CD4-positive, alpha-beta T cell treated with Interleukin-17A for 1 hour (primary cell): ENCODE data around the gene MAPKBP1.

Experiments used
- DNase-seq: peaks from one replicate; pipeline ENCODE4 v3.0.0-alpha.2; 2020

MAPKBP1 gene

DNA sequence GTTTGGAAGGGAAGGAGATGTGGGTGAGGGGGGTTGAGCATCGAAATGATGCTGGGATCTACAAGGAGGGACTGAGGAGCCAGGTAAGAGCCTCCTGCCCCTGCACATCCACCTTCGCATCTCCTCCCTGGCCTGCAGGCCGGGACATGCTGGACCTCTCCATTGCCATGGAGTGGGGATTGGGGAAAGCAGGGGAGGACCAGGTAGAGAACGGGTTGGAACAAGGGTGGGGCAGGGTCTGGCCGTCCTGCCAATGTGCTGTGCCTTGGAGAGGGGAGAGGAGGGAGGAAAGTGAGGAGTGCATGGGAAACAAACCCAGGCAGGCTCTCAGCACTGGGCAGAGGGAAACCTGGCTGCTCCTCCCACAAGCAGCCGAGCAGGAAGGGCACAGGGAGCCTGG lies 74.9 kb downstream of the MAPKBP1 start:
- DNase-seq = no peak

DNA sequence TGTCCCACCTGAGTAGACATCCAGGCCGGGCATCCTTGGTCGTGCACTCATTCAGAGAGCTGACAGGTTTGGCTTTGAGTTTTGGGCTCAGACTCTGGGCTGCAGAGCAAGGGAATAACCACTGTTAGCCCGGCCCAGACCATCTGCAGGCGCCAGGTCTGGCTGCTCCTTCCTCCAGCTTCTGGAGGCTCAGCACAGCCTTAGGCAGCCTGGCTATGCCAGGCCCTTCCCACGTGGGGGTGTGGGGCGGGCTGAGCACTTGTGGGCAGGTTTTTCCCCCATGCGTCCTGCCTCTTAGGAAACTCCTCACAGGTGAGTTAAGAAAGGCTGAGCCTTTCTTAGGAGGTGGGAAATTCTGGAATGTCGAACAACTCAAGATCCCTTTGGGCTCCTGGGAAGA lies 75.6 kb downstream of the MAPKBP1 start:
- no peak for DNase-seq

- DNase-seq = no peak
These were observed 76.3 kb downstream of the MAPKBP1 start for GRCh38 chr15:41850482-41851166.

GRCh38 chr15:41851167-41851523 lies 76.9 kb downstream of the MAPKBP1 start:
- DNase-seq = no peak

GRCh38 chr15:41851755-41852370 lies 77.6 kb downstream of the MAPKBP1 start:
- no peak for DNase-seq

GRCh38 chr15:41852736-41853590 lies 78.7 kb downstream of the MAPKBP1 start:
- no peak for DNase-seq

- DNase-seq = no peak
These were observed 79.5 kb downstream of the MAPKBP1 start for GRCh38 chr15:41853831-41854230.

GRCh38 chr15:41854443-41854842 lies 80.2 kb downstream of the MAPKBP1 start:
- DNase-seq = no peak

- no peak for DNase-seq
These were observed 81.1 kb downstream of the MAPKBP1 start for GRCh38 chr15:41855261-41855961.

DNA sequence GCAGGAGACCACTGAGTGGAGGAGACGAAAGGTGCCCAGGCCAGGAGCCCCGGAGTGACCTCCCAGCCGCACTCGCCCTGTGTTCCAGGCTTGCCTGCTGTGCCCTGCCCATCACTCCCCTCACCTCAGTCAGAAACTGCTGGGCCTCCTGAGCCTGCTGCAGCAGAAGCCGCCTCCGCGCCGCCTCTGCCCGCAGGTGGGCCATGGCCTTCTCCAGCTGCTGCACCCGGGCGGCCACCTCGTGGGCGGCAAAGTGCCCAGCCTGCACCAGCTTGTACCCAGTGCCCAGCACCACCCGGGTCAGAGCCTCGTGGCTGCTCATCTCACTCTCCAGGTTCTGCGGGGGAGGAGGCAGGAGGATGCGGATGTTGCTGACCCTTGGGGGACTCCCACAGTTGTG lies 82.0 kb downstream of the MAPKBP1 start:
- no peak for DNase-seq

DNA sequence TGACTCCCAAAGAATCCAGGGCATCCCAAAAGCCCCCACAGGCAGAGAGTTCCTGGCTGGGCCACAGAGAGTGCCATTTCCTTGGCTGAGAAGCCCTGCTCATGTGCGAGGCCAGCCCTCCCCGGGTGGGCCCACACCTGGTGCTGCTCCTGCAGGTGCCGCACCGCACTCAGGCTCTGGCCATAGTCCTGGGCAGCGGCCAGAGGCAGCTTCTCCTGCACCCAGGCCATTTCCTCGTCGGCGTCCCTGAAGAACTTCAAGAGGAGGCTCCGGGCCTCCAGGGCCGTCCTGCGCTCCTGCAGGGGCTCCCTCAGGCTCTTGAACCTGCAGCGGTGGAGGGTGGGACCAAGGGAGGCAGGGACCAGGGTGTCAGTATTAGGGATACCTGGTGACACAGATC lies 82.4 kb downstream of the MAPKBP1 start:
- no peak for DNase-seq

- no peak for DNase-seq
These were observed 83.0 kb downstream of the MAPKBP1 start for GRCh38 chr15:41857316-41857715.

DNA sequence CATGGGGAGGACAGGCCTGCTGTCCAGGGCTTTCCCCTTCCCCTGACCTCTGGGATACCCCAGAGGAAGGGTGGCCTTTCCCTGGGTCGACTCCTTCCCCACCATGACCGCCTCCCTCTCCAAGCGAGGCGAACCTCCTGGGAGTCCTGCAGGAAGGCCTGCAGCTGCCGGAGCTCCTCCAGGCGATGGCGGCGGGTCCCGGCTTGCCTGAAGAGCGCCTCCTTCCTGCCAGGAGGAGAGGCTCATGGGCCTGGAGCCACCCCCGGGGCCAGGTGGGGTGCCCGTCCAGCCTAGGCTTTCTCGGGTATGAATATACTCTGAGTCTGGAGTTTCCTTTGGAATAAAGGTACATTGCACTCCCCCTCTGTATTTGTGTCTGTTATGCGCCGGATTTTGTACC lies 84.5 kb downstream of the MAPKBP1 start:
- no peak for DNase-seq

GRCh38 chr15:41860049-41860828 lies 86.0 kb downstream of the MAPKBP1 start:
- DNase-seq = no peak

DNA sequence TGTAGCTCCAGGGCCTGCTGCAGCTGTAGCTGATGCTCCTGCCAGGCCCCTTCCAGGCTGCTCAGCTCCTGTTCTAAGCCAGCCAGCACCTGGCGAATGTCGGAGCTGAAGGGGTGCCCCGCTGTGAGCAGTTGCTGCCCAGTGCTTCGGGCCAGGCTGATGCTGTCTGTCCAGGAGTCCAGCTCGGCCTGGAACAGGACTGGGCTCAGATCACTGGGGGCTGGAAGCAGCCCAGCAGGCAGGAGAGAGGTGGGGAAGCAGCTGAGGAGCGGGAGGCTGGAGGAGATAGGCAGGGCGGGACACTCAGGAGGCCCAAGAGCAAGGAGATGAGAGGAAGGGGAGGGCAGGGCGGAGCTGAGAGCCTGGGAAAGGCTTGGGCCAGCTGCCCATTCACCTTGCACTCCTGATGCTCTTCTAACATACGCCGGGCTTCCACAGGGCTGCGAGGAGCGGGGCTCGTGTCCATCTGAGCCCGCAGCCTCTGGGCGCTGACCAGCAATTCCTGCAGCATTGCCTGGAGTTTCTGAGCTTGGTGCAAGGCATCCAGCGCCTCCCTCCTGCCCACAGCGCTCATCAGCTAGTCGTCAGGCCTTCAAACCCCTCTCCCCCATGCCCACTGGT lies 87.6 kb downstream of the MAPKBP1 start:
- DNase-seq = no peak

DNA sequence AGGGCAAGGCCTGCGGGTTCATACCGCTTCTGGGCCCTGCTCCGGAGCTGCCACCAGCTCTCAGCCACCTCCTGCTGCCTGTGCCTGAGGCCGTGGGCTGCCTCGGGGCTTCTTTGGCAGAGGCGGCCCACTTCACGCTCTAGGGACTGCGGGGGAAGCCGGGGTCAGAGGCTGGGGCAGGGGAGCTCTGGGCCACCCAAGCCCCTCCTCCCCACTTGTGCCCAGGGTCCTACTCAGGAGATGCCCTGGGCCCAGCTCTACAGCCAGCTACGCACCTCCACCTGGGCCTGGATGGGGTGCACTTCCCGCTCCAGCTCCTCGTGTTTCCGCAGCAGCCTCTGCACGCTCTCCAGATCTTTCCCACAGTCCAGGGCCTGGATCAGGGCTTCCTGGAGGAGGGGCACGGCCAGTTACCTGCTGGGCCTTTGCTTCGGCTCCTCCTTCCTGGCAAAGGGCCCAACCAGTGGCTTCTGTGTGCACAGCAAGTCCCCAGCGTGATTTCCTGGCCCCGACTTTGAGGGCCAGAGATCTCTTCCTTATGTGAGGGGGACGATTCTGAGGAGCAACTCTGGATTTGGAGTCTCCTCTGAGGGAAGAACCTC lies 88.3 kb downstream of the MAPKBP1 start:
- no peak for DNase-seq

DNA sequence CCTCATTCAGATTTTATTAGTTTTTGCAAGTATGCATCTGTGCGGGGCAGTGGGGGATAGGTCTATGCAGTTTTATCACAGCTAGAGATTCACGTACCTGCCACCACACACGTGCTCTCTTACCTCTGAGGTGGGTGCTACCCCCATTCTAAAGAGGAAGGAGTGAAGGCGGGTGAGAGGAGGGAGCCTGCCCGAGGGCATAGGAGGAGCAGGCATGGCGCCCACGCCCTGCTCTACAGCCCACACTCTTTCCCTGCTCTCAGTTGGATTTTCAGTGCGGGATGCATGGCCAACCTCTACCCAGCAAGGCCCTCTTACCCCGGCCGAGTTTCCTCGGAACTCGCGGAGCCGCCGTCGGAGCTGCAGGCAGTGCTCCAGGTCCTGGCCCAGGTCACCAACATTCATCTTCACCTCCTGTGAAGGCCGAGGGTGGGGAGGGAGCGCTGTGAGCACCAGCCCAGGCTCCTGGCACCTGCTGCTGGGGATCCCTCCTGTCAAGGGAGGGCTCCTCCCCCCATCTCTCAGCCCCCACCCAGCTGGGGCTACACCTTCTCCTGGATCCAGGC lies 91.3 kb downstream of the MAPKBP1 start:
- DNase-seq = no peak

DNA sequence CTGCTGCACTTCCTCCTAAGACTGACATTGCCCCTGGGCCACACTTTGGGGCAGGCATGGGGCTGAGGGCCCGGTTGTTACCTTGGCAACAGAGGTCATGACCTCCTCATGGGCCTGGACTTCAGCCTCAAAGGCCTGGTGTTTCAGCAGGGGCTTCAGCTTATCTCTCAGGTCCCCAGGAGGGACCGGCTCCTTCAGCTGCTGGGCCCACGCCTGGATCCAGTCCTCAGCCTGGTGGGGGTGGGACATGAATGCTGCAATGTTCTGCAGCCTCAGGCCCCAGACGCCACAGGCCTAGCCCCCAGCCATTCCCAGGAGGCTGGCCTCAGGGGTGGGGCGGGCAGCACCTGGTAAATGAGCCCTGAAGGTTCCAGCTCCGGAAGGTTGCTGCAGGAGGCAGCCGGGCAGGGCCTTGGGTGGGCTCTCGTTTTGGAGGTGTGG lies 92.0 kb downstream of the MAPKBP1 start:
- DNase-seq = no peak

DNA sequence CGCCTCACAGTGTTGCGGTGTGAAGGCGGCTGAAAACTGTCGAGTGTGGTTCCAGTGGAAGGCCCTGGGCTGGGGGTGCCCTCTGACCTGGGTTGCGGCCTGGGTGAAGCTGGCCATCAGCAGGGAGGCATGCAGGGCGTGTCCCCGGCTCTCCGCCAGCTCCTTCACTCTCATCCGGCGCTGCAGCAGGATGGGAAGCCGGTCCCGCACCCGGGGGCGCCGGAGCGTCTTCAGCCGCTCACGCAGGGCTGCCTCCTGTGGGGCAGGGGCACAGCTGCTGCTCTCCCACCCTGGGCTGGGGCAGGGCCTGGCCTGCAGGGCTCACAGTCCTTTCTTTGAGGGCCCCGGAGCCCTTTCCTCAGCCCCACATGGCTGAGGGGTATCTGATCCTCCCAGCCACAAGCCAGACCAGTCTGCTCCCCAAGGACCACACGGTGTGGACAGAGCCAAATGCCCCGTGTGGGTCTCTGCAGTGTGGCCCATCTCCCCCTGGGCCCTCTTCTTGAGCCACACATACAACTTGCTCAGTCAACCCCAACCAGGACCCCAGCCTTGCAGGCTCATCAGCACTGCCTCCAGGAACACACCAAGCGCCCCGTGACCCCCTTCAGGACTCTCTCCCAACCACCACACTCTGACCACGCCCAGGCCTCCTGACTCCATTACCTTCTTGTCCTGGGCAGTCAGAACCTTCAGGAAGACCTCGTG lies 92.7 kb downstream of the MAPKBP1 start:
- no peak for DNase-seq

DNA sequence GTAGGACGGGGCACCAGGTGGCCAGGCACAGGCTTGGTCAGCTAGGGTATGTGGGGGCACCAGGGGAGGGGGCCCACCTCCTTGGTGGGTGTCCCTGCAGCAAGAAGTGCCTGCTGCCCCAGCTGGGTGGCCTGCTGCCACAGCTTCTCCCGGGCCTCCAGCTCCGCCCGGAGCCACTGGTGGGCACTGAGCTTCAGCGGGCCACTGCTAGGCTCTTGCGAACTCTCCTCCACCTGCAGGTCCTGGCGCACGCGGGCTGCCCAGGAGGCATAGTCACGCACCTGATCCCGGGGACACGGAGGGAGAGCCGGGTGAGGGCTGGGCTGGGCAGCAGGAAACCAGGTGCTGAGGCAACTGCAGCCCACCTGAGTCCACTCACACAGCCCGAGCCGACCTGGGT lies 94.0 kb downstream of the MAPKBP1 start:
- no peak for DNase-seq
